Omental fat pad (tissue), 4 donors: Measurements from ENCODE around the gene BRD4. TPM values are rescaled to one million over a fixed set of nuclear protein-coding genes. Genes with fewer than 3 reads are reported as not detected.

Experiments used
- ATAC-seq: fragments of 150-250 bp; one replicate; pipeline ENCODE4 v1.9.1; 2016; ENCODE audit warnings: mild to moderate bottlenecking, moderate library complexity; ENCODE audit not compliant: low FRiP score
- DNase-seq: peaks from one replicate; pipeline ENCODE4 v3.0.0-alpha.2; 2019; ENCODE audit warnings: low spot score
- CTCF ChIP-seq, 3 donors: fragments of 450-650 bp; IDR thresholded peaks; one replicate each; pipeline ENCODE4 v1.5.1; 2016 to 2017; ENCODE audit warnings: antibody characterized with exemption in 3 of 3, mild to moderate bottlenecking in 3 of 3, moderate library complexity in 2 of 3
- total RNA-seq, 4 donors: library from RNA; depleted of rRNA; stranded (reverse); fragments of >200 nt; gene quantifications; one replicate each; pipeline ENCODE4 v1.1.0, GENCODE V29; 2016

The BRD4 gene
- total RNA-seq, 4 donors from 2014 or later = 22.6 to 49.1 (median 30.1) TPM

- ATAC-seq (no peak), DNase-seq (no peak)
- no peak for TF ChIP-seq CTCF (IDR thresholded peaks at IDR 0.05)
Measured at GRCh38 chr19:15213715-15214381, 118.5 kb downstream of the BRD4 start.

GRCh38 chr19:15212711-15213110 lies 119.6 kb downstream of the BRD4 start:
- DNase-seq = no peak
- ATAC-seq = no peak
- TF ChIP-seq CTCF (IDR thresholded peaks at IDR 0.05) = no peak

DNA sequence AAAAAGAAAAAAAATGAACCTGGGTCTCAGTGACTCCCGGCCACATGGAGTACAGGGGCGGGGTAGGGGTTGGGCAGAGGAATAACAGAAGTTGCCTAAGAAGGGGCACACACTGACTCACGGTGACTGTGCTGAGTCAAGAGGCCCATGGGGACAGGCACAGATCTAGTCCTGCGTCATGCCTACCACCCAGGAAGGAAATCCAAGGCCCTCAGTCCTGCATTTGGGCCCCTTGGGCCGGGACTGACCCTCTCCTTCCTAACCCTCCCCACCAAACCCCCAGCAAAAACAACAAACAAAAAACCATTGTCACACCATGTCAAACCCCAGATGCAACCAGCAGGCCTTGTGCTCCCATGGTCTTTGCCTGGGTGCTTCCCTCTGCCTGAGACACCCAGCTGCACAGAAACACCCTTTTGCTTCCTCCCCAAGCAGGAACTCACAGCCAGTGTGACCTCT lies 122.0 kb downstream of the BRD4 start:
- DNase-seq (no peak), ATAC-seq (peak; percentile 52)
- no peak for TF ChIP-seq CTCF (IDR thresholded peaks at IDR 0.05)

- ATAC-seq = no peak
- no peak for TF ChIP-seq CTCF (IDR thresholded peaks at IDR 0.05)
Measured at GRCh38 chr19:15201374-15202023, 130.8 kb downstream of the BRD4 start.

GRCh38 chr19:15200553-15201364 lies 131.6 kb downstream of the BRD4 start, which contains the start of gene NOTCH3:
NOTCH3 (minus strand) TSS chr19:15200995; CDS start chr19:15200905, 90 bp downstream.
- ATAC-seq (no peak), DNase-seq (no peak)
- TF ChIP-seq CTCF (IDR thresholded peaks at IDR 0.05) = no peak

More at GRCh38 chr19:15201374-15202023, 130.8 kb downstream of the BRD4 start:
- no peak for DNase-seq

DNA sequence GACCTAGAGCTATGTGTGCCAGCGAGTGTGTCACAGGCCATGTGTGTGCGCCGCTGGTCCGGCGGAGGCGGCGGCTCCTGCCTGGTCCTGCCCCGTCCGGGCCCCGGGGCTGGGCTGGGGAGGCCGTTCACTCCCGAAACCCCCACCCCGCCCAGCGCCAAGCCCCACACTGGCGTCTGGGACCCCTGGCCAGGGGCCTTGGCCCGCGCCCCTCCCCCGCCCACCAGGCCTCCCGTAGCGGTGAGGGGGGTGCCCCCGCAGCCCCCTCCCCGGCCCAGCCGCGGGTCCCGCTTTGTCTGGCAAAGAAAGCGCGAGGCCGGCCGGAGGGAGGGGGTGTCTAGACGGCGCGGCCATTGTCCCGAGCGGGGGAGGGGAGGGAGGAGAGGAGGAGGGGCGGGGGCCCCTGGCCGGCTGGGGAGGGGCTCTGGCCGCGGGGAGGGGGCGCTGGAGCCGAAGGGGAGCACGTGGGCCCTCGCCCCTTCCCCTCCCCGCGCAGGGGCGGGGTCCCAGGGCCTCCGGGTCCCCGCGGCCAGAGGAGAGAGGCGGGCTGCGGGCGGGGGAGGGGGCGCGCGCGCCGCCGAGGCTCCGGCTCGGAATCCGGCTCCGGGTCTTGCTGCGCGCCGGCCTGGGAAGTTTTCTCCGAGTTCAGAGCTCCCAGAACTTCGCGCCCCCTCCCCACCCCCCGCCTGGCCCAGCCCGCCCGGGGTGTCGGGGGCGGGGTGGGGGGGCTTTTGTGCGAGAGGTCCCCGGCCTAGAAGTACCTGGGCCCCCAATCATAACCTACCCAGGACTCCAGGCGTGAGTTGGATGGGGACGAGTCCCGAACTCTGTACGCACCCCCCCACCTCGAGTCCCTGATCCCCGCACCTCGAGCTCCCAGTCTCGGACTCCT lies 132.4 kb downstream of the BRD4 start:
- no peak for TF ChIP-seq CTCF (IDR thresholded peaks at IDR 0.05)
- DNase-seq (no peak), ATAC-seq (no peak)
